Left ventricle myocardium inferior (tissue), 1 donor: ENCODE results near the gene RASA4B. TPM values are rescaled to one million over a fixed set of nuclear protein-coding genes. Genes with fewer than 3 reads are reported as not detected.

Source experiments
- DNase-seq: peaks from one replicate; pipeline ENCODE4 v3.0.0-alpha.2; 2020
- H3K27ac ChIP-seq: fragments of 200-600 bp; replicated peaks from 2 replicates; pipeline ENCODE4 v1.8.0; 2021
- H3K27me3 ChIP-seq: fragments of 200-600 bp; 2 replicates; pipeline ENCODE4 v1.8.0; 2021; ENCODE audit warnings: low read depth
- H3K36me3 ChIP-seq: fragments of 200-600 bp; 2 replicates; pipeline ENCODE4 v1.8.0; 2021
- H3K4me1 ChIP-seq: fragments of 200-600 bp; 2 replicates; pipeline ENCODE4 v1.8.0; 2021
- H3K4me3 ChIP-seq: fragments of 200-600 bp; 2 replicates; pipeline ENCODE4 v1.8.0; 2021; ENCODE audit warnings: mild to moderate bottlenecking, moderate library complexity
- H3K9me3 ChIP-seq: fragments of 200-600 bp; replicated peaks from 2 replicates; pipeline ENCODE4 v1.8.0; 2021
- CTCF ChIP-seq: fragments of 200-600 bp; IDR thresholded peaks from 2 replicates; pipeline ENCODE4 v1.8.0; 2021; ENCODE audit warnings: antibody characterized with exemption, mild to moderate bottlenecking, borderline replicate concordance
- intact Hi-C: fragments of 100-400 bp; cut with micrococcal nuclease; formaldehyde crosslinking; loops from one replicate; pipeline ENCODE4 v1.11.0; 2022
- microRNA-seq: library from miRNA; unstranded; fragments of <30 nt; microRNA quantifications from one replicate; pipeline ENCODE4 v1.2.0, GENCODE V29; 2020
- total RNA-seq: library from RNA; stranded (reverse); fragmentation: NEBNext Ultra II Directional; extraction: Animal tissue kit (Norgen Biotek cat#: 25700); gene quantifications from one replicate; pipeline ENCODE4 v1.2.1, GENCODE V29; 2021
- donor health status: DM: no; HTN: yes; CAD: no; lungs with severe emphysema.

The RASA4B gene
- total RNA-seq, 1 donor from 2014 or later, result 5.7 TPM

- Histone ChIP-seq H3K36me3 (no peaks in the 10 kb centered on the region), H3K4me1 (peaks cover 36% of the 10 kb centered on the region), H3K9me3 (no peaks in the 10 kb centered on the region), H3K27ac (no peak overlapping the region), H3K4me3 (no peak overlapping the region), H3K27me3 (no peaks in the 10 kb centered on the region)
- intact Hi-C loops, result no loop called here
- no peak for TF ChIP-seq CTCF
- no peak for DNase-seq
Observed at GRCh38 chr7:102436118-102436517, 81.5 kb downstream of the RASA4B start.

GRCh38 chr7:102434039-102434486 is 83.5 kb downstream of the RASA4B start:
- no peaks in the 10 kb centered on the region for H3K36me3 ChIP-seq
- peaks cover 22% of the 10 kb centered on the region for H3K4me1 ChIP-seq
- peak overlapping the region; percentile 77 for H3K27ac ChIP-seq
- H3K9me3 ChIP-seq, result no peaks in the 10 kb centered on the region
- peak overlapping the region; percentile 89 for H3K4me3 ChIP-seq
- TF ChIP-seq CTCF, result no peak
- intact Hi-C loops, result no loop called here
- no peak for DNase-seq
- H3K27me3 ChIP-seq, result no peaks in the 10 kb centered on the region

GRCh38 chr7:102433219-102434038 is 84.1 kb downstream of the RASA4B start, which contains the start of gene ORAI2:
ORAI2 (plus strand) TSS chr7:102433575; CDS start chr7:102438957, 5,382 bp downstream.
- H3K4me3 ChIP-seq, result peak within 1 kb of the TSS; percentile 89
- peak within 1 kb of the TSS; percentile 77 for H3K27ac ChIP-seq
- peak; percentile 82 for DNase-seq
- H3K36me3 ChIP-seq, result no peaks in the 10 kb centered on the region
- H3K27me3 ChIP-seq, result no peaks in the 10 kb centered on the region
- H3K4me1 ChIP-seq, result peaks cover 22% of the 10 kb centered on the region
- no peaks in the 10 kb centered on the region for H3K9me3 ChIP-seq
- intact Hi-C loops, result no loop called here
- TF ChIP-seq CTCF, result no peak

Small RNA genes lying within 50 kb of the gene (microRNA-seq; reads per million reads assigned to microRNA genes)
- gene MIR4467 (not detected), gene MIR5090 (not detected)

Other genes starting within 250 kb of the RASA4B start
- gene SH2B2, start 230.9 kb downstream of the RASA4B start, total RNA-seq, result 1.0 TPM
- gene SPDYE6, start 161.3 kb downstream of the RASA4B start, total RNA-seq, result not detected
- 11.1 TPM for gene PRKRIP1, start 121.4 kb downstream of the RASA4B start, total RNA-seq
- 2.6 TPM for gene ORAI2, start 84.2 kb downstream of the RASA4B start, total RNA-seq
- gene ALKBH4, start 52.9 kb downstream of the RASA4B start, total RNA-seq, result 6.0 TPM
- 11.2 TPM for gene LRWD1, start 52.8 kb downstream of the RASA4B start, total RNA-seq
- 55.8 TPM for gene POLR2J, start 38.9 kb downstream of the RASA4B start, total RNA-seq
- gene UPK3BL2, start 25.9 kb upstream of the RASA4B start, total RNA-seq, result 2.9 TPM
- gene SPDYE2, start 33.4 kb upstream of the RASA4B start, total RNA-seq, result not detected
- 8.6 TPM for gene POLR2J3, start 54.8 kb upstream of the RASA4B start, total RNA-seq
- 14.7 TPM for gene RASA4, start 99.0 kb upstream of the RASA4B start, total RNA-seq
- gene UPK3BL1, start 125.0 kb upstream of the RASA4B start, total RNA-seq, result 14.5 TPM
- gene SPDYE2B, start 132.5 kb upstream of the RASA4B start, total RNA-seq, result not detected
- 2.7 TPM for gene POLR2J2, start 153.9 kb upstream of the RASA4B start, total RNA-seq
- gene FAM185A, start 231.2 kb upstream of the RASA4B start, total RNA-seq, result 7.0 TPM